Duodenal mucosa (tissue), 2 donors: ENCODE data around the gene EMP3.
"Not testable (repeated sequence)": the region's sequence is repeated elsewhere in the genome, so short reads cannot be mapped to it uniquely, and the experiment has no call there.

Source experiments
- H3K27ac ChIP-seq: one replicate; pipeline ENCODE4 v1.7.0; 2013; ENCODE audit warnings: low read depth, low read length
- H3K27me3 ChIP-seq, 2 donors: one replicate each; pipeline ENCODE4 v1.7.0; 2013; ENCODE audit warnings: low read length in 2 of 2, control low read depth in 1 of 2; ENCODE audit not compliant: insufficient read depth in 2 of 2, control insufficient read depth in 1 of 2
- H3K36me3 ChIP-seq, 2 donors: one replicate each; pipeline ENCODE4 v1.7.0; 2013; ENCODE audit warnings: low read length in 2 of 2, control low read depth in 1 of 2; ENCODE audit not compliant: insufficient read depth in 2 of 2, control insufficient read depth in 1 of 2
- H3K4me1 ChIP-seq, 2 donors: one replicate each; pipeline ENCODE4 v1.7.0; 2013; ENCODE audit warnings: low read length in 2 of 2, control low read depth in 1 of 2; ENCODE audit not compliant: insufficient read depth in 2 of 2, control insufficient read depth in 1 of 2
- H3K4me3 ChIP-seq, 2 donors: one replicate each; pipeline ENCODE4 v1.7.0; 2013; ENCODE audit warnings: low read length in 2 of 2, low read depth in 1 of 2
- H3K9ac ChIP-seq, 2 donors: one replicate each; pipeline ENCODE4 v1.7.0; 2013; ENCODE audit warnings: low read length in 2 of 2, low read depth in 1 of 2
- H3K9me3 ChIP-seq, 2 donors: one replicate each; pipeline ENCODE4 v1.7.0; 2013; ENCODE audit warnings: low read length in 2 of 2, control low read depth in 1 of 2; ENCODE audit not compliant: control insufficient read depth in 1 of 2

The EMP3 gene

GRCh38 chr19:48296963-48297734 lies 28.2 kb upstream of the EMP3 start:
- Histone ChIP-seq H3K27me3 (no peaks in the 10 kb centered on the region), H3K9ac (no peak overlapping the region), H3K36me3 (no peaks in the 10 kb centered on the region), H3K4me3 (no peak overlapping the region), H3K9me3 (no peaks in the 10 kb centered on the region), H3K27ac (no peak overlapping the region), H3K4me1 (no peaks in the 10 kb centered on the region)

- Histone ChIP-seq H3K9ac (no peak overlapping the region), H3K27ac (no peak overlapping the region), H3K4me1 (no peaks in the 10 kb centered on the region), H3K36me3 (no peaks in the 10 kb centered on the region), H3K27me3 (no peaks in the 10 kb centered on the region), H3K9me3 (no peaks in the 10 kb centered on the region), H3K4me3 (no peak overlapping the region)
Measured at GRCh38 chr19:48297975-48298374, 27.4 kb upstream of the EMP3 start.

GRCh38 chr19:48301886-48302599 lies 23.3 kb upstream of the EMP3 start:
- no peaks in the 10 kb centered on the region for H3K4me1 ChIP-seq
- no peaks in the 10 kb centered on the region for H3K9me3 ChIP-seq

GRCh38 chr19:48302600-48302959 lies 22.8 kb upstream of the EMP3 start:
- no peaks in the 10 kb centered on the region for H3K9me3 ChIP-seq
- no peak overlapping the region for H3K27ac ChIP-seq
- H3K27me3 ChIP-seq = no peaks in the 10 kb centered on the region
- H3K4me3 ChIP-seq = no peak overlapping the region
- no peaks in the 10 kb centered on the region for H3K36me3 ChIP-seq
- H3K4me1 ChIP-seq = no peaks in the 10 kb centered on the region
- no peak overlapping the region for H3K9ac ChIP-seq

More at GRCh38 chr19:48301886-48302599, 23.3 kb upstream of the EMP3 start:
- H3K4me3 ChIP-seq = no peak overlapping the region
- H3K27me3 ChIP-seq = no peaks in the 10 kb centered on the region
- no peaks in the 10 kb centered on the region for H3K36me3 ChIP-seq
- H3K9ac ChIP-seq = no peak overlapping the region
- no peak overlapping the region for H3K27ac ChIP-seq

- Histone ChIP-seq H3K36me3 (no peaks in the 10 kb centered on the region), H3K9ac (no peak overlapping the region), H3K27ac (no peak overlapping the region), H3K9me3 (no peaks in the 10 kb centered on the region), H3K4me1 (no peaks in the 10 kb centered on the region), H3K4me3 (no peak overlapping the region), H3K27me3 (no peaks in the 10 kb centered on the region)
Measured at GRCh38 chr19:48303367-48303766, 22.0 kb upstream of the EMP3 start.

GRCh38 chr19:48303866-48304265 lies 21.5 kb upstream of the EMP3 start:
- H3K4me1 ChIP-seq = no peaks in the 10 kb centered on the region
- H3K4me3 ChIP-seq = no peak overlapping the region
- no peaks in the 10 kb centered on the region for H3K36me3 ChIP-seq
- no peaks in the 10 kb centered on the region for H3K27me3 ChIP-seq
- no peak overlapping the region for H3K27ac ChIP-seq
- no peak overlapping the region for H3K9ac ChIP-seq
- H3K9me3 ChIP-seq = no peaks in the 10 kb centered on the region

- no peak overlapping the region for H3K9ac ChIP-seq
- H3K4me1 ChIP-seq = peaks cover 0 to 4% of the 10 kb centered on the region in 2 donors
- H3K4me3 ChIP-seq = no peak overlapping the region
- H3K36me3 ChIP-seq = no peaks in the 10 kb centered on the region
- no peaks in the 10 kb centered on the region for H3K9me3 ChIP-seq
- H3K27ac ChIP-seq = no peak overlapping the region
- no peaks in the 10 kb centered on the region for H3K27me3 ChIP-seq
Measured at GRCh38 chr19:48308631-48309586, 16.4 kb upstream of the EMP3 start.

- H3K9me3 ChIP-seq, H3K27me3 ChIP-seq, H3K27ac ChIP-seq, H3K36me3 ChIP-seq, H3K4me3 ChIP-seq, H3K4me1 ChIP-seq, H3K9ac ChIP-seq: not testable (repeated sequence)
Measured at GRCh38 chr19:48309731-48310130, 15.6 kb upstream of the EMP3 start.

GRCh38 chr19:48310227-48310626 lies 15.1 kb upstream of the EMP3 start:
- Histone ChIP-seq H3K27me3 (no peaks in the 10 kb centered on the region), H3K36me3 (no peaks in the 10 kb centered on the region), H3K4me1 (peaks cover 0 to 4% of the 10 kb centered on the region in 2 donors), H3K27ac (no peak overlapping the region), H3K4me3 (no peak overlapping the region), H3K9ac (no peak overlapping the region), H3K9me3 (no peaks in the 10 kb centered on the region)

- H3K4me3 ChIP-seq = no peak overlapping the region
- H3K4me1 ChIP-seq = peaks cover 0 to 4% of the 10 kb centered on the region in 2 donors
- H3K9me3 ChIP-seq = no peaks in the 10 kb centered on the region
- H3K27me3 ChIP-seq = no peaks in the 10 kb centered on the region
- H3K36me3 ChIP-seq = no peaks in the 10 kb centered on the region
- no peak overlapping the region for H3K27ac ChIP-seq
- H3K9ac ChIP-seq = no peak overlapping the region
Measured at GRCh38 chr19:48311384-48311783, 14.0 kb upstream of the EMP3 start.
